ENCODE data around the gene CHIC2.
A peak's percentile ranks its signal among the peaks of the same experiment; 100 is the strongest.
"Not testable (repeated sequence)": the region's sequence is repeated elsewhere in the genome, so short reads cannot be mapped to it uniquely, and the experiment has no call there.

CHIC2 gene

DNA sequence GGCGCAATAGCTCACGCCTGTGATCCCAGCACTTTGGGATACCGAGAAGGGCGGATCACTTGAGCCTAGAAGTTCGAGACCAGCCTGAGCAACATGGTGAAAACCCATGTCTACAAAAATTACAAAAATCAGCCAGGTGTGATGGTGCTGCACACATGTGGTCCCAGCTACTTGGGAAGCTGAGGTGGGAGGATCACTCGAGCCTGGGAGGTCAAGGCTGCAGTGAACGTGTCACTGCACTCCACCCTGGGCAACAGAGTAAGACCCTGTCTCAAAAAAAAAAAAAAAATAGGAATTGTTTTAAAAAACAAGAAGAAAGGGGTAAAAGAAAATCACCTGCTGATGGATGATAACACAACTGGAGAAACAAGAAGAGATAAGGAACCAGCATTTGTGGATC is 38.8 kb downstream of the CHIC2 start:
- no peaks in the 10 kb centered on the region for H3K9me3 ChIP-seq (ENCODE audit: low read length)
- H3K36me3 ChIP-seq (ENCODE audit: insufficient read depth, low read length), result peaks cover 12% of the 10 kb centered on the region
- no peaks in the 10 kb centered on the region for H3K79me2 ChIP-seq (ENCODE audit: insufficient read depth, low read length)
- H3K4me2 ChIP-seq (ENCODE audit: low read length), result no peak overlapping the region
- no peaks in the 10 kb centered on the region for H4K20me1 ChIP-seq (ENCODE audit: insufficient read depth, low read length)
- no peak overlapping the region for H3K9ac ChIP-seq (ENCODE audit: low read length)
- no peak overlapping the region for H3K27ac ChIP-seq (ENCODE audit: low read depth, low read length, poor library complexity, severe bottlenecking)
- no peaks in the 10 kb centered on the region for H3K27me3 ChIP-seq (ENCODE audit: insufficient read depth, low read length)
- no peak overlapping the region for H3K4me3 ChIP-seq (ENCODE audit: low read depth, low read length, poor library complexity, severe bottlenecking)
- no peak for TF ChIP-seq EZH2 (IDR thresholded peaks at IDR 0.05; ENCODE audit: borderline replicate concordance, low read length)
- TF ChIP-seq, protein P1, sequence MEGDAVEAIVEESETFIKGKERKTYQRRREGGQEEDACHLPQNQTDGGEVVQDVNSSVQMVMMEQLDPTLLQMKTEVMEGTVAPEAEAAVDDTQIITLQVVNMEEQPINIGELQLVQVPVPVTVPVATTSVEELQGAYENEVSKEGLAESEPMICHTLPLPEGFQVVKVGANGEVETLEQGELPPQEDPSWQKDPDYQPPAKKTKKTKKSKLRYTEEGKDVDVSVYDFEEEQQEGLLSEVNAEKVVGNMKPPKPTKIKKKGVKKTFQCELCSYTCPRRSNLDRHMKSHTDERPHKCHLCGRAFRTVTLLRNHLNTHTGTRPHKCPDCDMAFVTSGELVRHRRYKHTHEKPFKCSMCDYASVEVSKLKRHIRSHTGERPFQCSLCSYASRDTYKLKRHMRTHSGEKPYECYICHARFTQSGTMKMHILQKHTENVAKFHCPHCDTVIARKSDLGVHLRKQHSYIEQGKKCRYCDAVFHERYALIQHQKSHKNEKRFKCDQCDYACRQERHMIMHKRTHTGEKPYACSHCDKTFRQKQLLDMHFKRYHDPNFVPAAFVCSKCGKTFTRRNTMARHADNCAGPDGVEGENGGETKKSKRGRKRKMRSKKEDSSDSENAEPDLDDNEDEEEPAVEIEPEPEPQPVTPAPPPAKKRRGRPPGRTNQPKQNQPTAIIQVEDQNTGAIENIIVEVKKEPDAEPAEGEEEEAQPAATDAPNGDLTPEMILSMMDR (IDR thresholded peaks at IDR 0.05; ENCODE audit: low read length), result no peak
- no peaks in the 10 kb centered on the region for H3F3A ChIP-seq (ENCODE audit: insufficient read depth, low read length)
- no peaks in the 10 kb centered on the region for H3K4me1 ChIP-seq (ENCODE audit: insufficient read depth, low read length, severe bottlenecking)
- no peak overlapping the region for H2AFZ ChIP-seq (ENCODE audit: low read length)
- H3K9me2 ChIP-seq (ENCODE audit: low read depth, low read length), result no peaks in the 10 kb centered on the region

DNA sequence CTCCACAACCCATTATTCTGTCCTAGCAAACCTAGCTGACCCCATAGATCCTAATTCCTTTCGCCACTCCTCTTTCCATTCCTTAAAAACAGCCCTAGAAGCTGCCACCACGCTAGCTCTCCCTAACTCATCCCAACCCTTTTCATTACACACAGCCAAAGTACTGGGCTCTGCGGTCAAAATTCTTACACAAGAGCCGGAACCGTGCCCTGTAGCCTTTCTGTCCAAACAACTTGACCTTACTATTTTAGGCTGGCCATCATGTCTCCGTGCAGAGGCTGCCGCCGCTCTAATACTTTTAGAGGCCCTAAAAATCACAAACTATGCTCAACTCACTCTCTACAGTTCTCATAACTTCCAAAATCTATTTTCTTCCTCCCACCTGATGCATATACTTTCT is 41.4 kb downstream of the CHIC2 start:
- H3K27me3 ChIP-seq (ENCODE audit: insufficient read depth, low read length); H3K4me3 ChIP-seq (ENCODE audit: low read depth, low read length, poor library complexity, severe bottlenecking); H3K9me2 ChIP-seq (ENCODE audit: low read depth, low read length); H3K79me2 ChIP-seq (ENCODE audit: insufficient read depth, low read length); H3K4me2 ChIP-seq (ENCODE audit: low read length); H3K9ac ChIP-seq (ENCODE audit: low read length); H2AFZ ChIP-seq (ENCODE audit: low read length); H3K36me3 ChIP-seq (ENCODE audit: insufficient read depth, low read length); H3K27ac ChIP-seq (ENCODE audit: low read depth, low read length, poor library complexity, severe bottlenecking); H3K4me1 ChIP-seq (ENCODE audit: insufficient read depth, low read length, severe bottlenecking); H3K9me3 ChIP-seq (ENCODE audit: low read length); H3F3A ChIP-seq (ENCODE audit: insufficient read depth, low read length); H4K20me1 ChIP-seq (ENCODE audit: insufficient read depth, low read length): not testable (repeated sequence)

DNA sequence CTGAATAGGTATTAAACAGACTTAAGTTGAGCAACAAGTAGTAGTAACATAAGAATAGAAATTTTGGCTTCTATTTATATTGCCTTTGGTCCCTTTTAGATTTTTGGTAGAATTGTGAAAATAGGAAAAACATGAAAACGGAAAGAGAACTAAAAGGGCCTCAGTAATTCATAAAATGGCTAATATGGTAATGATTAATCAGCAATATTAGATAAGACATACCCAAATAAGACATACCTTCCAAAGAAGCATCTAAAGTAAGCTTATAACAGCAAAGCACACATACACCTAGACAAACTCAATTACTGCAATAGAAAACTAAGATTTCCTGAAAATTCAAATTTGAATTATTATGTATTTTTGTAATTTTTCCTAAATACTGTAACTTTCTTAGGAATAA is 46.4 kb downstream of the CHIC2 start:
- no peaks in the 10 kb centered on the region for H3F3A ChIP-seq (ENCODE audit: insufficient read depth, low read length)
- H4K20me1 ChIP-seq (ENCODE audit: insufficient read depth, low read length), result no peaks in the 10 kb centered on the region
- TF ChIP-seq, protein P1 (IDR thresholded peaks at IDR 0.05; ENCODE audit: low read length), result no peak
- TF ChIP-seq EZH2 (IDR thresholded peaks at IDR 0.05; ENCODE audit: borderline replicate concordance, low read length), result no peak
- peaks cover 5% of the 10 kb centered on the region; the same call in 1 of the 2 replicates for H3K79me2 ChIP-seq (ENCODE audit: insufficient read depth, low read length)
- H3K4me1 ChIP-seq (ENCODE audit: insufficient read depth, low read length, severe bottlenecking), result peaks cover 42% of the 10 kb centered on the region
- no peaks in the 10 kb centered on the region for H3K9me2 ChIP-seq (ENCODE audit: low read depth, low read length)
- H3K4me2 ChIP-seq (ENCODE audit: low read length), result no peak overlapping the region
- H3K4me3 ChIP-seq (ENCODE audit: low read depth, low read length, poor library complexity, severe bottlenecking), result no peak overlapping the region
- H3K27ac ChIP-seq (ENCODE audit: low read depth, low read length, poor library complexity, severe bottlenecking), result no peak overlapping the region
- H3K9me3 ChIP-seq (ENCODE audit: low read length), result no peaks in the 10 kb centered on the region
- no peaks in the 10 kb centered on the region for H3K36me3 ChIP-seq (ENCODE audit: insufficient read depth, low read length)
- H3K9ac ChIP-seq (ENCODE audit: low read length), result no peak overlapping the region
- H3K27me3 ChIP-seq (ENCODE audit: insufficient read depth, low read length), result no peaks in the 10 kb centered on the region
- no peak overlapping the region for H2AFZ ChIP-seq (ENCODE audit: low read length)

GRCh38 chr4:54017308-54017707 is 47.1 kb downstream of the CHIC2 start:
- H3K4me1 ChIP-seq (ENCODE audit: insufficient read depth, low read length, severe bottlenecking), result peaks cover 42% of the 10 kb centered on the region
- no peaks in the 10 kb centered on the region for H4K20me1 ChIP-seq (ENCODE audit: insufficient read depth, low read length)
- H3F3A ChIP-seq (ENCODE audit: insufficient read depth, low read length), result no peaks in the 10 kb centered on the region
- H3K9me3 ChIP-seq (ENCODE audit: low read length), result no peaks in the 10 kb centered on the region
- no peak overlapping the region for H3K4me3 ChIP-seq (ENCODE audit: low read depth, low read length, poor library complexity, severe bottlenecking)
- H3K79me2 ChIP-seq (ENCODE audit: insufficient read depth, low read length), result peaks cover 5% of the 10 kb centered on the region; the same call in 1 of the 2 replicates
- no peaks in the 10 kb centered on the region for H3K36me3 ChIP-seq (ENCODE audit: insufficient read depth, low read length)
- no peaks in the 10 kb centered on the region for H3K27me3 ChIP-seq (ENCODE audit: insufficient read depth, low read length)
- H3K4me2 ChIP-seq (ENCODE audit: low read length), result no peak overlapping the region
- TF ChIP-seq, protein P1 (IDR thresholded peaks at IDR 0.05; ENCODE audit: low read length), result no peak
- TF ChIP-seq EZH2 (IDR thresholded peaks at IDR 0.05; ENCODE audit: borderline replicate concordance, low read length), result no peak
- H3K9me2 ChIP-seq (ENCODE audit: low read depth, low read length), result no peaks in the 10 kb centered on the region
- peak overlapping the region; percentile 67 for H3K27ac ChIP-seq (ENCODE audit: low read depth, low read length, poor library complexity, severe bottlenecking)
- H2AFZ ChIP-seq (ENCODE audit: low read length), result no peak overlapping the region
- H3K9ac ChIP-seq (ENCODE audit: low read length), result no peak overlapping the region
